GM21360 (cell line): ENCODE results near the gene CHCHD10.

Experiments used
- ATAC-seq: cut with Tn5 transposase; IDR thresholded peaks from one replicate; pipeline ENCODE4 v1.9.1; 2021; ENCODE audit warnings: mild to moderate bottlenecking, moderate library complexity; ENCODE audit not compliant: unreplicated experiment

Gene CHCHD10

DNA sequence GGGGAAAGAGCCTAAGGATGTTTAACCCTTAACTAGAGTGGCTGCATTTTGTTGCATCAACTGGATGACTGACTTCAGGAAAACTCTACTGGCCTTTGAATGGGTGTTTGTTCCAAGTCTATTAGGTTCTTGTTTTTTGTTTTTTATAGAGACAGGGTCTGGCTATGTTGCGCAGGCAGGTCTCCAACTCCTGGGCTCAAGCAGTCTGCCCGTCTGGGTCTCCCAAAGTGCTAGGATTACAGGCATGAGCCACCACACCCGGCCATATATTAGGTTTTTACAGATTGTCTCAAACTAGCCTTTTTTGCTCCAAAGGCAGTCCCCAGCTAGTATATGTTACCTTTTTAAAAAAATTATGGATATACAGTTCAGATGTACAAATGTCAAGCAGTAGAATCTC lies 20.1 kb upstream of the CHCHD10 start:
- ATAC-seq, result no peak

DNA sequence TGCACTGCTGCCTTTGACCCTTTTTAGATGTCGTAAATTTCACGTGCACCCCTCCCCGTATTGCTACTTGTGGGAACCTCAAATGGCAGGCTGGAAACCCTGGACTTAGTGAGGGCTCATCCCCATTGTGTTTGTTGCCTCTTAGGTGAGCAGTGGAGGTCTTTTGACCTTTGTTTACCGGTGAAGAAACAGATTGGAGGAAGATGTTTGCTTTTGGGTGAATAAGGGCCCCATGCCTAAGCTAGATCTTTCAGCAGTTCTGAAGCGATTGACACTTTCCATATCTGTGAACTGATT lies 19.8 kb upstream of the CHCHD10 start:
- no peak for ATAC-seq

DNA sequence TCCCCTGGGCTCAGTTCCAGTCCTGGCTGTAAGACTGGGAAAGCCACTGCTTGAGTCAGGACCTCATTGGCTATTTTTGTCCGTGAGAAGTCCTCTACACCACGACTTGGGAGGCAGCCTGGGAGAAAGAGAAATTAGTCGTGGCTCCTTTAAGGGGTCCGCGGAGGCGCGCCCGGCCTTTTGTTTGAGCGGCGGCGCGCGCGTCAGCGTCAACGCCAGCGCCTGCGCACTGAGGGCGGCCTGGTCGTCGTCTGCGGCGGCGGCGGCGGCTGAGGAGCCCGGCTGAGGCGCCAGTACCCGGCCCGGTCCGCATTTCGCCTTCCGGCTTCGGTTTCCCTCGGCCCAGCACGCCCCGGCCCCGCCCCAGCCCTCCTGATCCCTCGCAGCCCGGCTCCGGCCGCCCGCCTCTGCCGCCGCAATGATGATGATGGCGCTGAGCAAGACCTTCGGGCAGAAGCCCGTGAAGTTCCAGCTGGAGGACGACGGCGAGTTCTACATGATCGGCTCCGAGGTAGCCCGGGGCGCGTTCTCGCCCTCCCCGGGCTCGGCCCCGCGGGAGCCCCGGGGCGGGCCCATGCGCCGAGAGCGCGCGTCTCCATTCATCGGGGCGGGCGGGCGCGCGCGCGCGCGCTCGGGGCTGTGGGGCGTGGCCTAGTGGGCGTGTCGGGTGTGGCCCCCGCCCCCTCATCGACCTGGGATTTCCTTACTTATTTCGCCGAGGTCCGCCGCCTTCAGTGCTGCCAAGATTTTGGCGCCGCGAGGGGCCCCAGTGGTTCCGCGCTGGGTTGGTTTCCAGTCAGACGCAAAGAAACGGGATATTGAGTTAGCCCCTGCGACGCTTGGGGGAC lies 19.2 kb upstream of the CHCHD10 start, which contains the start of gene SMARCB1:
Gene SMARCB1 (plus strand): TSS at position 215 of the 848 bp plus-strand sequence. CDS start 204 bp downstream, at position 419.
- peak; percentile 70 for ATAC-seq

DNA sequence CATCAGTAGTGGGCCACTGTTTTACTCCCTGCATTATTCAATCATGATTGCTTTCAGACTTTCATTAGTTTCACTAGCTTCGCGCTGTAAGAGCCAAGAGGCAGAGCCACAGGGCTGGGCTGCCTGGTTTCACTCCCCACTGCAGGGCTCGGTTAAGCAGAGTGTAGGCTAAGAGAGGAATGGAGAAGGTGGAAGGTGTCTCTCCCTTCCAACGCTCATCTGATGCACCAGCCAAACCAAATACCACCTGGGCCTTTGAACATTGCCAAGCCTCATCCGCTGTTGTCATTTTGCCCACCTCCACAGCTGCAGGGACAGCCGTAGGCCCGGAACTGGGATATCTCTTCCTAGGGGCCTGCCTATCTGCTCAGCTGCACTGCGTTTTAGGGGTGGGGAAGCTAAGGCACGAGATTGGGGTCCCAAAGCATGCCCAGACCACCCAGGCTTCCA lies 18.5 kb upstream of the CHCHD10 start:
- no peak for ATAC-seq

DNA sequence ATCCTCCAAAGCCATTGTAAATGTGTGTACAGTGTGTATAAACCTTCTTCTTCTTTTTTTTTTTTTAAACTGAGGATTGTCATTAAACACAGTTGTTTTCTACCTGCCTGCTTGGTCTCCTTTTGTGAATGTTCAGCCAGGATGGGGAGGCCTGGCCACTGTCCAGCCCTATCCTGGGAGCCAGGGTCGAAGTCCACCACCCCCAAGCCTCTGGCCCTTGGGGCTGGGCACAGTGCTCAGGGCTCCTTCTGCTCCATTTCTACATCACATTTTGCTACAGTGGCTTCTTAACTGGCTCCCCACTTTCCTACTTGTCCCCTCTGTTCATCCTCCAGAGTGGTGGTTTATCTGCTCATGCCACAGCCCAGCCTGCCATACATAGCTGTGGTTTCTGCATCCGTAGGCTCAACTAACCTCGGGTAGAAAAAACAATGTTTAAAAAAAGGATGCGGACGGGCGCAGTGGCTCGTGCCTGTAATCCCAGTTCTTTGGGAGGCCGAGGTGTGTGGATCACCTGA lies 16.5 kb upstream of the CHCHD10 start:
- ATAC-seq, result no peak

DNA sequence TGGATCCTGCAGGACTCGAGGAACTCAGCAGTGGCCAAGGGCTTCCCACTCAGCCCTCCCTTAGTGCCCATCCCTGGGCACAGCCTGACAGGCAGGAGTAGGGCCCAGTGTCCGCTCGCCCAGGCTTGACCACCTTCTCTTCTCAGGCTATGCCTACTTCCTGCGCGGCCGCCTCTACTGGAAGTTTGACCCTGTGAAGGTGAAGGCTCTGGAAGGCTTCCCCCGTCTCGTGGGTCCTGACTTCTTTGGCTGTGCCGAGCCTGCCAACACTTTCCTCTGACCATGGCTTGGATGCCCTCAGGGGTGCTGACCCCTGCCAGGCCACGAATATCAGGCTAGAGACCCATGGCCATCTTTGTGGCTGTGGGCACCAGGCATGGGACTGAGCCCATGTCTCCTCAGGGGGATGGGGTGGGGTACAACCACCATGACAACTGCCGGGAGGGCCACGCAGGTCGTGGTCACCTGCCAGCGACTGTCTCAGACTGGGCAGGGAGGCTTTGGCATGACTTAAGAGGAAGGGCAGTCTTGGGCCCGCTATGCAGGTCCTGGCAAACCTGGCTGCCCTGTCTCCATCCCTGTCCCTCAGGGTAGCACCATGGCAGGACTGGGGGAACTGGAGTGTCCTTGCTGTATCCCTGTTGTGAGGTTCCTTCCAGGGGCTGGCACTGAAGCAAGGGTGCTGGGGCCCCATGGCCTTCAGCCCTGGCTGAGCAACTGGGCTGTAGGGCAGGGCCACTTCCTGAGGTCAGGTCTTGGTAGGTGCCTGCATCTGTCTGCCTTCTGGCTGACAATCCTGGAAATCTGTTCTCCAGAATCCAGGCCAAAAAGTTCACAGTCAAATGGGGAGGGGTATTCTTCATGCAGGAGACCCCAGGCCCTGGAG lies 15.7 kb upstream of the CHCHD10 start:
- ATAC-seq, result no peak

DNA sequence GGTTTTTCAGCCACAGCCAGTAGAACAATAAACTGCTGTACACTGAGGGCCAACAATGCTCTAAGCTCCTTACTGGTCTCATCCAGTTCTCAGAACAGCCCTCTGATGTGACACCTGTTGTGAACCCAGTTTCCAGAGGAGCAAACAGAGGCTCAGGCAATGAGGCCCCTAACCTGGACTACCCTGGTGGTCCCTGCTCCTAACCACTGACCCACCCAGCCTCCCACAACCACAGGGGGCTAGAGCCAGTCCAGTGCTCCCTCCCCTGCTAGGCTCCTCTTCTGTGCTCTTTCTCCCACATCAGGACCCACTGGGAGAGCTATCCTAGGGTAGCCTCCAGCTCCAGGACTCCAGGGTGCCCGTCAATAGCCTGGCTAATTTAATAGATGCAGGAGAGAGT lies 14.9 kb upstream of the CHCHD10 start:
- no peak for ATAC-seq

DNA sequence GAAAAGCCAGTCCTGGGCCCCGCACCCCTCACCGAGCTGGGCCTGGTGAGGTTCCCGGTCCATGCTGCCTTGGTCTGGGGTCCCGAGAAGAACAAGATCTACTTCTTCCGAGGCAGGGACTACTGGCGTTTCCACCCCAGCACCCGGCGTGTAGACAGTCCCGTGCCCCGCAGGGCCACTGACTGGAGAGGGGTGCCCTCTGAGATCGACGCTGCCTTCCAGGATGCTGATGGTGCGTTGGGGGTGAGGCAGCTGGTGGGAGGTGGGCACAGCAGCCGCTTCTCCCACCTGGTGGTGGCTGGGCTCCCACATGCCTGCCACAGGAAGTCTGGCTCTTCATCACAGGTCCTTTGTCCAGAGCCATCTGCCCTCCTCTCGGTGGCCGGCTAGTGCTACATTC lies 14.5 kb upstream of the CHCHD10 start:
- ATAC-seq, result no peak

DNA sequence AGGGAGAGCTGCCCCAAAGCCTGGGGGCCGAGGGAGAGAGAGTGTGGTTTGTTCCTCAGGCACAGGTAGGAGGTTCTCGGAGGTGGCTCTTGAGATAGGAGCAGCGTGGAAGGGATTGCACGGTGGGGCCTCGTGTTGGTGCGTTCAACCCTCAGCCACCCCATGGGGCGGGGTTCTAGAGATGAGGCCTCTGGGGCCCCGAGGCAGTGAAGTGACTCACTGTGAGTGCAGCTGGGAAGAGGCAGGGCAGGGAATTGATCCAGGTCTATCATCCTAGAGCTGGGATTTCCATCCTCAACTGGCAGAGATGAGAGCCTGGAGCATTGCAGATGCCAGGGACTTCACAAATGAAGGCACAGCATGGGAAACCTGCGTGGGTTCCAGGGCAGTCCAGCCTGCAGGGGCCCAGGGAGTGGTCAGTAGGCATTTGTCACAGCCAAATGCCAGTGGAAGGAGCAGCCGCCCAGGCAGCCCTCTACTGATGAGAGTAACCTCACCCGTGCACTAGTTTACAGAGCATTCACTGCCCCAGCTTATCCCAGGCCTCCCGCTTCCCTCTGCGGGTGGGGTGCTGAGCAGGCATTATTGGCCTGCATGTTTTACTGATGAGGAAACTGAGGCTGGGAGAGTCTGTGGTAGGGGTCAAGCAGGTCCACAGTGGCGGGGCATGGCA lies 13.9 kb upstream of the CHCHD10 start:
- no peak for ATAC-seq

DNA sequence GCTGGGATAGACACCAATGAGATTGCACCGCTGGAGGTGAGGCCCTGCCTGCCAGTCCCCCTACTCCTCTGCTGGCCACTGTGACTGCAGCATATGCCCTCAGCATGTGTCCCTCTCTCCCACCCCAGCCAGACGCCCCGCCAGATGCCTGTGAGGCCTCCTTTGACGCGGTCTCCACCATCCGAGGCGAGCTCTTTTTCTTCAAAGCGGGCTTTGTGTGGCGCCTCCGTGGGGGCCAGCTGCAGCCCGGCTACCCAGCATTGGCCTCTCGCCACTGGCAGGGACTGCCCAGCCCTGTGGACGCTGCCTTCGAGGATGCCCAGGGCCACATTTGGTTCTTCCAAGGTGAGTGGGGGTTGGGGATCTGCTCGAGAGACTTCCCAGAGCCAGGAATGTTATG lies 13.3 kb upstream of the CHCHD10 start:
- ATAC-seq, result no peak

DNA sequence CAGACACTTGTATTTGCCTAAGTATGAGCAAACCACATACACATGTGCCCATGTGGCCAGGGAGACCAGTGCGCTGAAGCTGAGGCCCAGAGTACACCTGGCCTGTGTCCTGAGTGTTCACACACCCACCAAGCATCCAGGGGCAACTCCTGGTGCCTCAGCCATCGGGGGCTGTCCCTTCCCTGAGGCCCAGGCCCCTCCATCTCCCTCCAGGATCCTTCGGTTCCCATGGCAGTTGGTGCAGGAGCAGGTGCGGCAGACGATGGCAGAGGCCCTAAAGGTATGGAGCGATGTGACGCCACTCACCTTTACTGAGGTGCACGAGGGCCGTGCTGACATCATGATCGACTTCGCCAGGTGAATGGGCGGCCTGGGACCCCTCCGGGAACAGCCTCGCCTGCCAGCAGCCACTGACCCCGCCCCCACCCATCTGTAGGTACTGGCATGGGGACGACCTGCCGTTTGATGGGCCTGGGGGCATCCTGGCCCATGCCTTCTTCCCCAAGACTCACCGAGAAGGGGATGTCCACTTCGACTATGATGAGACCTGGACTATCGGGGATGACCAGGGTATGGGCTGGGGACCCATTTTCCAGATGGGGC lies 12.5 kb upstream of the CHCHD10 start:
- no peak for ATAC-seq

DNA sequence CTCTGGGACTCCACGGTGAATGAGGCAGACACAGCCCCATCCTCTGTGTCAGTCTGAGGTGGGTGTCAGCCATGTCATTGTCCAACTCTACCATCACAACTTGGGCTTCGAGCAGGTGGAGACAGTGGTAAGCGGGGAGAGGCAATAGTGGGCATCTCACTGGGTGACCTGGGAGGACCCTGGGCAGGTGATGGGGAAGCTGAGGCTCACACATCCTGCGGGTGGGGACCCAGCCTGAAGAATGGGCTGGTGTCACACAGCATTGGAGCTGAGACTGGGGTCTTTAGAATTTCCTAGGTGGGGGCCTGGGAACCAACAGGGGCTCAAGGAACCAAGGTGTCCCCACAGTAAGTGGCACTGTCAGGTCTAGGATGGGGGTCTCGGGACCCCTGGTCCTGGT lies 12.0 kb upstream of the CHCHD10 start:
- no peak for ATAC-seq

DNA sequence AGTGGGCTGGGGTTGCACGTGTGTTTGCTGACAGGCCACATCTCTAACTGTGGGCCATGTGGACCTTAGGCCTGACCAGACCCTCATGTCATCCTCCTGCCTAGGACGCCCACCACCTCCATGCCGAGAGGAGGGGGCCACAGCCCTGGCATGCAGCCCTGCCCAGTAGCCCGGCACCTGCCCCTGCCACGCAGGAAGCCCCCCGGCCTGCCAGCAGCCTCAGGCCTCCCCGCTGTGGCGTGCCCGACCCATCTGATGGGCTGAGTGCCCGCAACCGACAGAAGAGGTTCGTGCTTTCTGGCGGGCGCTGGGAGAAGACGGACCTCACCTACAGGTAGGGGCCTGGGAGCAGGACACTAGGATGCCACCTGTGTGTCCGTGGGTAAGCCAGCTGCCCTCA lies 11.3 kb upstream of the CHCHD10 start:
- ATAC-seq, result no peak

DNA sequence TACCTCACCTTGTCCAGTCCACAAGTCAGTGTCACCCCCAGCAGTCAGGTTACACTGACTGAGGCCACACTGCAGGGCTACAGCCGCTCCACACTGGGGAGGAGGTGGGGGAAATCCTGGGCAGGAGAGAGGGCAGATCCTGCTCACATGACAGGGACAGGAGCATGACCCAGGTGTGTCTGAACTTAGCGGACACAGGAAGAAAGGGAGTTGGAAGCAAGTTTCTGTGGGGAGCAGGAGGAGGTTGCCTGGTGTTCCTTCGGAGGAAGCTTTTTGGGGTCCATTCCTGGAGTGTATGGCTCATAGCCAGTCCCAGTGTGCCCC lies 10.8 kb upstream of the CHCHD10 start:
- no peak for ATAC-seq

DNA sequence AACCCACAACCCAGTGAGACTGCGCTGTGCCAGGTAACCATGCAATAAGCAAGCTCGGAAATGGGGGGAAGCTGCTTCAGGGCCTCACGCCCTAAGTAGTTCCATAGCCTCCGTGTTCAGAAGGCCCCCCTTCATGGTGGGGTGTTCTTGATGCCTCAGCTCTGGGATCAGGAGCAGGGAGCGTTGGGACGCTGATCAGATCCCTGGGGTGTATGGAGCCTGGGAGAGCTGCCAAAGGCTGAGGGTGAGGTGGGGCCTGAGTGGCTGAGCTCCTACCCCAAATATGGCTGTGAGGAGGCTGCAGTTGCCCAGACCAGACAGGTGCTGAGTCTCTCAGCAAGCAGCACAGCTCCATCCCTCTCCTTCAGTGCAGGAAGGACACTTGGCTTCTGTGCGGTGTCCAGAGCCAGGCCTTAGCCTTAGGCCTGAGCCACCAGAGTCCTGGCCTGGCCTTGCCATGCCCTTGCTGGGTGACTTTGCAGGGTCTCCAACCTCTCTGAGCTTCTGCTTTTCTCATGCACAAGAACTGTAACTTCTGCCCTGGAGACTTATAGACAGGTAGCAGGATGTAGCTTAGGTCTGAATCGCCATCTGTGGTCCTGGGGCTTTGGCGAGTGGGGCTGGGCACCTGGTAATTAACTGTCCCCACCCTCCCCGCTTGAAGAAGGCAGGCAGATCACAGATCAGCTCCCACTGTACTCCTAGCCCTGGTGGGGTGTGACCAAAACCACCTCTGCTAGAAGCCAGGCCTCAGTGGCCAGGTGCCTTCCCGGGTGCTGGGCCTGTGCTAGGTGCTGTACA lies 10.2 kb upstream of the CHCHD10 start:
- no peak for ATAC-seq

DNA sequence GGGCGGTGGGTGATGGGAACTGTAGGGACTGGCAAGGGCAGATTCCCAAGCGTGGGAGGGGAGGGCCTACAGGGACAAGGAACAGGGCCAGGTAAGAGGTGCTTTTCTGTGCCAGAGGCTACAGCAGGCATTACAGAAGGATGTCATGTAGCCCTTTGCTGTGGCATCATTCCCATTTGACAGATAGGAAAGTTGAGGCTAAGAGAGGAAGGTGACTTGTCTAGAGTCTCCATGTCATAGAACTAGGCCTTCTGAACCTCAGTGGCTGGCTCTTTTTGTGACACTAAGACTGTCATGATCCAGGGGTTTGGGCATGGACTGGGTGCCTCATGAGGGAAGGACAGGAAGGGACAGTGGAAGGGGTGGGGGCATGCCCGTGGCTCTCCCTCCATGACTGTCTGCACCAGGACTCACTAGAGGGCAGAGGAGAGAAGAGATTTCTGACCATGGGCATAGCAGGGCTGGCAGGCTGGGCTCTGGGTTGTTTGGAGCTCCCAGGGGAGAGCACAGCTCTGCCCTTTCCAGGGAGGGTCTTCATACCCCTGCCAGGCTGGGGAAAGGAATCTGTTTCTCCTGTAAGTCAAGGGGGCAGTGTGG lies 8.1 kb upstream of the CHCHD10 start:
- ATAC-seq, result no peak

DNA sequence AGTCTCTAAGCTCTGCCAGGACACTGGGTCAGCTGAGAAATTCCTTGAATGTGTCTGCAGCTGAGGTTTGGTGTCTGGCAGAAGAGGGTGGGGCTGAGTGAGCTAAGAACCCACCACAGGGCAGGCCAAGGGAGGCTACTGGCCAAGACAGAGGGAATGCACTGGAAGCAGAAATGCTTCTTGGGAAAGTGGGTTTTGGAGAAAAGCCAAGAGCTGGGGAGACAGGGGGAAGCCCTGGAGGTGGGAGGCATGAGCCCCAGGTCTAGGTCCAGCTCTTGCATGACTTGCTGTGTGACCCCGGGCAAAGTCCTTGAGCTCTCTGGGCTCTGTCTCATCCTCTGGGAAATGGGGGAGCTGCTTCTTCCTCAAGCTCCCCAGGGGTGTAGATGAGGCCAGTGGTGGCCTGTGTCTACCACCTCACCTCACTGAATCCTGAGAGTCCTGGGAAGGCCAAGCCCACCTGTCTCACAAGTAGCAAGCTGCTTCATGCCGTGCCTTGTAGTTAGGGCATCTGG lies 7.2 kb upstream of the CHCHD10 start:
- no peak for ATAC-seq

DNA sequence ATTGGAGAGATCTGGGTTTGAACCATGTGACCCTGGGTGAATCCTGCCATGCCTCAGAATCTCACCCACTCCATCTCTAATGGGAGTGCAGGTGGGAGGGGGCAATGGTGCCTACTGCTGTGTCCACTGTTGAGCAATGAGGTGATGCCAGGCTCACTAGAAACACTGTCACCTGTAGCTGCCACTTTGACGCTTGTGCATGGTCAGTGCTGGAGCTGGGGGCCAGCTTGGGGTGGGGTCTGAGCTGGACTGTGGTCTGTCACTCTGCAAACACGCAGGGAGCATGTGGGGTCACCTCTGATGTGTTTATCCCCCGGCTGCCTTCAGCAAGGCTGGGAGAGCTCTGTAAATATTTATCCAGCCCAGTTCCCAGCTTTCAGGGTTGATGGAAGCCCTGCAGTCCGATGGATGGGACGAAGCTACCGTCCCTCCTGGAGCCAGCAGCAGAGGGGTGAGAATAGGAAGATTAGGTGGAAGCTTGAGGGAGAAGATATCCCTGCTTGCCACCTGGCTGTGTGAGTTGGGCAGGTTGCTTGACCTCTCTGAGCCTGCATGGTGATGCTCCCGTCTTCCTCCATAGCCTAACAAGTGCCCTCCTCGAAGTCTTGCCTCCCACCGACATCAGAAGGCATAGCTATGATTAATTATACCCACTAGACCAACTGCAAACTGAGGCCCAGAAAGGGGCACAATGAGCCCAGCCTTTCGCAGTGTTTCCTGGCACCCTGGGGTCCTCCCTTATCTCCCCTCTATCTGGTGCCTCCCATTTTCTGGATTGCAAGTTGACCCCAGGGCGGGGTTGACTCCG lies 6.5 kb upstream of the CHCHD10 start:
- ATAC-seq, result no peak
